GM12865 (cell line): ENCODE results near the gene ARHGEF12.

Experiments used
- DNase-seq: peaks from one replicate; pipeline ENCODE4 v3.0.0; 2010; ENCODE audit warnings: low read depth
- H3K4me3 ChIP-seq: 2 replicates; pipeline ENCODE4 v1.5.1; 2011; ENCODE audit warnings: mild to moderate bottlenecking, low read depth, low read length, control low read depth
- CTCF ChIP-seq: IDR thresholded peaks from 2 replicates; pipeline ENCODE4 v1.5.1; 2011; ENCODE audit warnings: low read length, control low read depth, low read depth, inconsistent platforms; ENCODE audit not compliant: insufficient read depth; ENCODE audit errors: missing control alignments

The ARHGEF12 gene

GRCh38 chr11:120517801-120518291 lies 181.6 kb downstream of the ARHGEF12 start:
- no peak for TF ChIP-seq CTCF

DNA sequence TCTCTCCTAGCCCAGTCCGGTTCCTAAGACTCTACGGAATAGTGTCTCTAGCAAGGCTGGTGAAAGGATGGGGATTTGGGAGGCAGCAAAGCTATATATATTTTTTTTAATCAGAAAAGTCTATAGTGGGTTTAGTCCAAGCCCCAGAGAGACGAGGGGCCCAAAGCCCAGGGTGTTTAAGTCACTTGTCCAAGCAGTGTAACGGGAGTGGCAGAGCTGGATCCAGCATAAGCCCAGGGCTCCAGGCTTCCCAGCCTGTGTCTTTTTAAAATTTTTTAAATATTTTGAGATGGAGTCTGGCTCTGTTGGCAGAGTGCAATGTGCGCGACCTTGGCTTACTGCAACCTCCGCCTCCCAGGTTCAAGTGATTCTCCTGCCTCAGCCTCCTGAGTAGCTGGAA lies 182.1 kb downstream of the ARHGEF12 start:
- no peak for TF ChIP-seq CTCF
- DNase-seq = no peak
- no peak overlapping the region for H3K4me3 ChIP-seq

More at GRCh38 chr11:120517801-120518291, 181.6 kb downstream of the ARHGEF12 start:
- no peak overlapping the region for H3K4me3 ChIP-seq
- no peak for DNase-seq

DNA sequence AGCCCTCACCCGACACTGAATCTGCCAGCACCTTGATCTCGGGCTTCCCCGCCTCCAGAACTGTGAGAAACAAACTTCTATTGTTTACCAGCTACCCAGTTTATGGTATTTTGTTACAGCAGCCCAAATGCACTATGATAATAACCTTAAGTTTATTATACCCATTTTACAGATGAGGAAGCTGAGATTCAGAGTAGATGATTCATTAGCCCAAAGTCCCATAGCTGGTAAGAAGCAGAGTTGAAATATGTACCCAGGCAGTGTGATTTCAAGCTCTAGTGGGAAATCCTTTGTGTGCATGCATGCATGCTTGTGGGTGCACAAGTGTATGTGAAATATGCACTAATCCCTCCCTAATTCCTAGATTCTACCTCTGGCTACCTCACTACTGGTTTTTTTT lies 183.3 kb downstream of the ARHGEF12 start:
- H3K4me3 ChIP-seq = no peak overlapping the region
- TF ChIP-seq CTCF = no peak
- no peak for DNase-seq

DNA sequence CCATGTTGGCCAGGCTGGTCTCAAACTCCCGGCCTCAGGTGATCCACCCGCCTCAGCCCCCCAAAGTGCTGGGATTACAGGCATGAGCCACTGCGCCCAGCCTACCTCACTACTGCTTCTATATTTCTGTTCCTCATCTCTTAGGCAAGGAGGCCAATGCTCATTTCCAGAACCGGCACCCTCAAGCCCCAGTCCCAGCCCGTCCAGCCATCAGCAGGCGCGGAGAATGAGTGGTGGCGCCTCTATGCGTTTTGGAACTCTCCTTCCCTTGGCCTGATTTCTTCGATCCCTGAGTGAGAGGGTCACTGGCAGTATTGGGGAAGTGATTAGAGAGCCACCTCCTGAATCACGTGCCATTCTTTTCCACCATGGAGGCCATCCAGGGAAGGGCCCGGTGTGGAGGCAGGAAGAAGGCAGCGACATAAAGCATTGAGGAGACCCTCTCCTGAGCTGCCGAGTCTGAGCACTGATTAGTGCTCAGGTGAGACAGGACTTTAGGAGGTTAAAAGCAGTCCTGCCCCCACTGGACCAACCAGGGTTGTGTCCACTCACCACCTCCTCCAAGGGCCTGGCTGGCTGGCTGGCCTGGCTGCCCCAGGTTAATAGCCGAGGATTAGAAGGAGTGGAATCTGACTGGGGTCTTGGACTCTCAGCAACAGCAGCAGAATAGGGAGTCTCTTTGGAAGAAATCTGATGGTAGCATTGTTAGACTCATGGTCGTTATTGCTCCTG lies 184.0 kb downstream of the ARHGEF12 start:
- no peak for DNase-seq
- no peak overlapping the region for H3K4me3 ChIP-seq
- TF ChIP-seq CTCF = no peak

DNA sequence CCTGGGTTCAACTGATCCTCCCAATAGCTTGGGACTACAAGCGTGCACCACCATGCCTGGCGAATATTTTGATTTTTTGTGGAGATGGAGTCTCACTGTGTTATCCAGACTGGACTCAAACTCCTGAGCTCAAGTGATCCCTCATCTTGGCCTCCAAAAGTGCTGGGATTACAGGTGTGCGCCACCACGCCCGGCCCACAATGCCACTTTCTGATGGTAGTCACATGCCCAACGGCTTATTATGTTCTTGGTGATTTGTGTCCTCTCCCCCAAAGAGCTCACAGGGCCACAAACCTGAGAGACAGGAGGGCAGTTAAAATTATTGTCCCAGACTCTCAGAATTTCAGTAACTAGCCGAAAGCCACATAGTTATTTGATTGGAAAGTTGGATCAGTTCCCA lies 185.0 kb downstream of the ARHGEF12 start:
- H3K4me3 ChIP-seq = no peak overlapping the region
- TF ChIP-seq CTCF = no peak
- DNase-seq = no peak

GRCh38 chr11:120522021-120522420 lies 185.8 kb downstream of the ARHGEF12 start:
- no peak overlapping the region for H3K4me3 ChIP-seq

More at GRCh38 chr11:120522021-120522420, 185.8 kb downstream of the ARHGEF12 start:
- no peak for DNase-seq
- TF ChIP-seq CTCF = no peak
